ENCODE results near the gene AGBL4.

The AGBL4 gene

DNA sequence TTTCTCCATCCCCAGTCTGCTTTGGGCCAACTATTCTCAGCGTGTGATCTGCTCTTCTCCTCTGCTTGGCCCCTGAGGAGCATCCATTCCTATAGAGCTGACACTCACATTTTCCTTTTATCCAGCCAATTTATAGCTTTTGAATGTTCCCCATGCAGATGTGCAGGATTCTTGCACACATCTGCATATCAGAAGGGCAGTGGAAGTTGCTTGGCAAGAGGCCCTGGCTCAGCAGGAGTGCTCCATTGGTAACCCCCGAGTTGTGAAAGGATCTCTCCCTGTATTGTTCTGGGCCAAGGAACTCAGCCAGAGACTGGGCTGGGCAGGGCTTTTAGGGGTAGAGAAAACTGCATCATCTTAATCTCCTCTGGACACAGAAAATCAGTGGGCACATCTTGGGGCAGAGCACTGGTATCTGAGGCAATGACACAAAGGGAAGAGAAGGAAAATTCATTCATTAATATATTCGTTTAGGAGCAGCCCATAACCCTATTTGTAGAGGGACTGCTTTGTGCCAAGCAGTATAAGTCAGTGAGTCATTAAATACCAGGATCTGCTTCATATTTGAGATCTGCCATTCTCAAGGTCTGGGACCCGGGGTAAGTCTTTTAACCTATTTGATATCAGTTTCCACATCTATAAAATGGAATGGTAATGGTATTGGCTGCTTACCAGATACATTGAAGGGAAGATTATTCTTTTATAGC lies 1216.0 kb downstream of the AGBL4 start:
- no peak for DNase-seq

DNA sequence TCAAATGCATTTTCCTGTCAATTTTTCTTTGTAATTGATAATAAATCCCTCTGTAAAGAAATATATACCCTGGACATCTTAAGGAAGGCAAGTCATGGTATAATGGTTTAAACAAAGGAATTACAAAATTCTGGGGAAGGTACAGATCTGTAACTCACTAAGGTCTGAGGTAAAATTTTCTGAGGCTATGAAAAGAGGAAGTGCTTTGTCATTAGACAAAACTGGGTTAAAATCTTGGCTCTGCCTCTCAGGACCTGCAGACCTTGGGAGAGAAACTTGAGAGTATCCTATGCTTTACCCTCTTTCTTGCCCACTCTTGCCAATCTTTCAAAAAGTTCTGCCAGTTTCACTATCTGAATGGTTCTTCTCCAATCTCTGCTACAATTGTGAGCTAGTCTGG lies 1220.3 kb downstream of the AGBL4 start:
- DNase-seq = no peak

DNA sequence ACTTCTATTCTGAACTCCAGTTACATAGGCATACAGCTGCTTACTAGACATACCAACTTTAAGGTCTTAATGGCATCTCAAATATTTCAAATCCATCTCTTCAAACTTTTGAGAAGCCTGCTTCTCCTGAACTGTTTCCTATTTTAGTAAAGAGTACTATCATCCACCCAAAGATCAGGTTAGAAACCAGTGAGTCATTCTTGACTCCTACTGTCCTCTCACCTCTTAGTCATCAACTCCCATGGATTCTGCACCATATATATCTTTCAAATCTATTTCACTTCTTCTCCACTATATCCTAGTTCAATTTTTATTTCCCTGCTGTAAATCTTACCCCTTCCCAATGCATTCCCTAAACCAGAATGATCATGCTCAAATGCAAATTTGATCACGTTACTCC lies 1228.9 kb downstream of the AGBL4 start:
- DNase-seq = no peak

DNA sequence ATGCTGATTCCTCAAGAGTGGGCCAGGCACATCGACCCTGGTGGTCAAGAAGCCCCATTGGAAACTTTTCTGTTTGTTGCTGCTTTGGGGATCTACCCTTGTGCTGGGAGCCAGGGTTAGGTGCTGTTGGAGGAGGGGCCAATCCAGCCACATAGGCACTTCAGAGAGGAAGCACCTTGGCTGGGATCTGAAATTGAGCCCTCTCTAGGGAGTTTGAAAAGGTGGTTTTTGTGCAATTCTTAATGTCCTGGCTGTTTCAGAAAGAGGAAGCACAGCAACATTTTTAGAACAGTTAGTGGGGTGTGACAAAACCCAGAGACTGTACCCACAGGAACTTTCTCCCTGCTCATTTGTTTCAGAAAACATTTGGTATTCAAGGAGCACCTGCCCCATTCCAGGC lies 1229.9 kb downstream of the AGBL4 start:
- no peak for DNase-seq

DNA sequence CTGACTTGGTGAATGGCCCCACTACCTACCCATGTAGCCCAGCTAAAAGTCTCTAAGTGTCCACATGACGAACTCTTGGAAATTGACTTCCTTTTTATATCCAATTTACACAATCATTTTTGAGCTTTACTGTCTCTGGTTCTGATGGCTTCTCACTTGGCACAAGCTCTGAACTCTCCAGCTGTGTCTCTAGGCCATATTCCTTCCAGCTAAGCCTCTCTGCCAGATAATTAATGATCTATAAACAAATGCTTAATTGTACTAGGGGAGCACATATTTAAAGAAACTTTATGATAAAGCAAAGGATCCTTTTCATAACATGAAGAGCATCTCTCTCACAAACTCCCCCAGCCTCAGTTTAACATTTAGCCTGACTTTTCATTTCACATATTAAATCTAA lies 1230.8 kb downstream of the AGBL4 start:
- DNase-seq = no peak

DNA sequence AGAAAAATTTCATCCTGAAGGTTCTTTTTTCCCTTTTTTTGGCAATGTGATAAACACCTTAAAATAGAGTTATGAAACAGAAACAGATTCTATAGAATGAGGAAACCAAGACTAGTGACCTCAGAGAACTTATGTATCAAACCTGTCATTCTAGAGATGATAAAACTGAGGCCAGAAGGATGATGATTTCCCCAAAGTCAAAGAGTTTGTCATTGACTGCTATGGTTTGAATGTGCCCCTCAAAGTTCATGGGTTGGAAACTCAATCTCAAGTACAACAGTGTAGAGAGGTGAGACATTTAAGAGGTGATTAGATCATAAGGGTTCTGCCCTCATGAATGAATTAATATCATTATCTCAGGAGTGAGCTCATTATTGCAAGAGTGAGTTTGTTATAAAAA lies 1233.4 kb downstream of the AGBL4 start:
- no peak for DNase-seq

DNA sequence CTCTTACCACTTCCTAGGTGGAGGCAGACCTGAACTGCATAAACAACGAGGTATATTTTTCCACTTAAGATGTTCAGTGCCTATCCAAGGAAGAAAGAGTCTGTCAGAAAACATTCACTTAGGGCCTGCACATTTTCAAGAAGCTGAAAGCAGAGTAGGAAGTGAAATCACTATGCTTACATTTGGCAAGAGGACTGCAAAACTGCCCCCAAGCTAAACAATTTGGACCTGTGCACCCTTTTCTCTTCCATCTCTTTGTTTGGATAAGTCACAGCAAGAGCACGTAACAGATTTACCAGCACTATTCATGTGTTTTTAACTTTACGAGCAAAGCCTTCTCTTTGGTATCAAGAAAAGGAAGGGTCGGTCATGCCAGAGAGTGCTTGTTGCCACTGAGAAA lies 1233.9 kb downstream of the AGBL4 start:
- DNase-seq = no peak

DNA sequence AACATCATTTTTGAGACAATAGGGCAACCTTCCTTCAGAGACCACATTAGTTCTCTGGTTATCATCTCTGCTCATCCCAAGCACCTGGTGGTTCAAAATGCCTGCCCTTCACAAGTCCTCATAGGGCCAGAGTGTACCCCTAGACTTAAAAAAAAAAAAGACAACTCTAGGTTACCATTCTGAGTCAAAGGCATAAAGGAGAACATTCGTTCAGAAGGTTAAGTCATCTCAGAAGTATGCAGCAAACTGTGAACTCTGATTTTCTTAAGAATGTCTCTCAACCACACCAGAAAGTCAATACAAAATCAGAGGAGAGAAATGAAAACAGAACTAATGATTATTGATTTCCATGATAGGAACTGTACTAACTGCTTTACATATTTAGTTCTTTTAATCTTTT lies 1237.9 kb downstream of the AGBL4 start:
- DNase-seq = no peak

DNA sequence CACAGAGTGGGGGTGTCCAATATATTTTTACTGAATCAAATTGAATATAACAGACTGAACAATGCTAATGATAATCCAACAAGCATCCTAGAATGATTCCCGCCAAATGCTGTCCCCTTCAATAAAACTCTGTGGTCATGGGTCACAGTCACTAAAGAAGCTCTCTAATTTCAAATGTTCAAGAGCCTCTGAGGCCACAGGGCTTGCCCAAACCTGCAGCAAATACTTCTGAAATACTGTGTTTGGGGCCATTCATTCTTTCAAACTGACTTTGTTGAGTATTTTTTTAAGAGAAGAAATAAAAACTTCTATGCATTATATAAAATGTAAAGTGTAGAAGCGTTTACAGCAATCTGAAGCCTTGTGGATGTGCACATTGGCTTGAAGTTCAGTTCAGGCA lies 1239.5 kb downstream of the AGBL4 start:
- peak; percentile 3 for DNase-seq

DNA sequence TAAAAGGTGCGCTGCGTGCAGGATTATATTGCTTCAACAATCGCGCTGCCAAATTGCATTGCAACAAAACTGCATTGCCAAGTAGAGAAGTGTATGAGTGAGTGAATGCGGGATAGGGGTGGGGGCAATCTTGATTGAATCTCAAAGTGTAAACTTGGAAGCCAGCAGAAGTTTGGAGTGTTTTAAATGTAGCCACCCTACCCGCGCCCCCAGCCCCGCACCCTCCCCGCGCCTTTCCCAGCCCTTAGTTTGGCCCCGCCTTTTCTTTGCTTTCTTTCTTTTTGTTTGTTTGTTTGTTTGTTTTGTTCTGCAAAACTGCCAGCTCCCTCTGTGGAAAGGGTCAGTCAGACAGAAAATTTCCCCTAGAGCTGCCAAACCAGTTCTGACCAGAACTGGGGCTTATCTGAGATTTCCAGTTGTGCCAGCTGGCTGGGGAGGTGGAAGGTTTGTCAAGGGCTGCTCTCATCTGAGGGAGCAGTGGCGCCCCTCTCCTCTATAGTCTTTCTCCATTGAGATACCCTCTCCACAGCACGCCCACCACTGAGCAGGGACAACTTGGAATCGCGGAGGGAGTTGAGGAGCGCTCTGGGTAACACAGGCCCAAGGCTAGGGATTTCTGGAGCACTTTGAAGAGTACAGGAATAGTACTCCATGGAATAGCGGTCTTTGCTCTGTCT lies 1246.4 kb downstream of the AGBL4 start:
- no peak for DNase-seq

DNA sequence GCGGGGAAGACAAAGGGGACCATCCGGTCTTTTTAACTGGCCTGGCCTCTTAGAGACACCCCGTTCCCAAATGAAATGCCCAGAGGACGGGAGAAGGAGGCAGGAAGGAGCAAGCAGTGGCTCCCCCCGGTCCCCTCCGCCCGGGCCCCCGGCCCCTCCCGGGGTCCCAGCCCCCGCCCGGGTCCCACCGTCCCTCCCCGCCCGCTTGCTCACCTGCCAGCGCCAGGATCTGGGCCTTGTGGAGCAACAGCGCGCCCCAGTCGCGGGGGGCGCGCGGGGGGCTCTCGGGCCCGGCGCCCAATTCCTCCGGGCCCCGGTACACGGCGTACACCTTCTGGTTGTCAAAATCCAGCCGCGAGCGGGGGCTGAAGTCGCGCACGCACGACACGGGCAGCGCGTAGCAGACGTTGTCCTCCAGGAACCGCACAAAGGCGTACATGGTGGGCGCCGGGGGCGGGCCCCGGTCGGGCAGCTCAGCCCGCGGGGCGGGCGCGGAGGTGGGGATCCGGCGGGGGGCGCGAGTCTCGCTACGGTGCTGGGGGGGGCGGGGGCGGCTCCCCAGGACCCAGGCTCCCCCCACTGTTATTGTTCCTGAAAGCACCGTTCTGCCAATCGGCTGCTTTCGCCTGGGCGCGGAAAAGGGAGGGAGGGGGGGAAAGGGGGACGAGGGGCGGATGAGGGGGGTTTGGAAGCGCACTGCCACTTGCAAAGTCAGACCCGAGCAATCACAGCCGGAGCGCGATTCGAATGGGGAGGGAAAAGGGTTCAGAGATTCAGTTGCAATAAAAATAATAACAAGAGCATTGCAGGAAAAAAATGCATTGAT lies 1247.1 kb downstream of the AGBL4 start, which contains the start of gene BEND5:
TSS of gene BEND5 (minus strand) at position 499 of the 826 bp plus-strand sequence. CDS start at position 439, 60 bp downstream.
- DNase-seq = peak; percentile 52

DNA sequence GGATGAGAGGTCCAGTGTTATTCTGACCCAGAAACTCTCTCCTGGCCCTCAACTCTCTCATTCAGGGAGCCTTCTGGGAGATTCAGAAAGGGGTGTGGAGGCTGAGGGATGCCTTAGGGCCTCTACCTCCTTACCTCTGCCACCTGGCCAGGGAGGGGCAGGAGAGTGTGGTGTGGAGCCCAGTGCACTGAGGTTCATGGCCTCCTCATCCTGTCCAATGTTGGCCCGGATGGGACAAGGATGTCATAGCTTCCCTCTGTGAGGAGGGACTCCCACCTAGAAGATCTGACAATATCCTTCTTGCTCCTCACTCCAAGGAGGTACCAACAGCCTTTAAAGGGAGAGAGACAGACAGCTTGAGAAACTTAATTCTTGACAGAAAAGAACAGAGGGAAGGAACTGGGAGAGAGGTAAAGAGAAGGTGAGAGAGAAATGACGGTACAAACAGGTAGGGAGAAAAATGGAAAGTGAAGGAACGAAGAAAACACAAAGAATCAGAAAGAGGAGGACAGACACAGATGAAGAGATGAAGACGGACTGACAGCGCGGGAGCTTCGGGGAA lies 1247.8 kb downstream of the AGBL4 start:
- peak; percentile 11 for DNase-seq

DNA sequence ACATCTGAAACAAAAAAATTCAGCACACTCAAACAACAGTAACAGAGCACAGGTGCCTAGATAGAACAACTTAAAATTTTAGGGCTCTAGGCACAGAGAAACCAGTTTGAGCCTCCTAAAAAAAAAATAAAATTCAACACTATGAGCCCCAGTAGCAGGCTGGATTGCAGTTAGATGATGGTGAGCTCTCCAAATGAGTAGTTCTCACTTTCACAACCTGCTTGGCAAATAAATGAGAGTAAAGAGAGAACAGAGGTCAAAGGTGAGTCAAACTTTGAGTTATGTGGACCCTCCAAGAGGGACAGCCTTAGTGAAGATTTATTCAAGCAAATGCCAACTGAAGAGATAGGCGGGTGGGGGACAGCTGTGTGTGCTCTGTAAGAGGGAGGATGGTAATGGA lies 1250.6 kb downstream of the AGBL4 start:
- no peak for DNase-seq

DNA sequence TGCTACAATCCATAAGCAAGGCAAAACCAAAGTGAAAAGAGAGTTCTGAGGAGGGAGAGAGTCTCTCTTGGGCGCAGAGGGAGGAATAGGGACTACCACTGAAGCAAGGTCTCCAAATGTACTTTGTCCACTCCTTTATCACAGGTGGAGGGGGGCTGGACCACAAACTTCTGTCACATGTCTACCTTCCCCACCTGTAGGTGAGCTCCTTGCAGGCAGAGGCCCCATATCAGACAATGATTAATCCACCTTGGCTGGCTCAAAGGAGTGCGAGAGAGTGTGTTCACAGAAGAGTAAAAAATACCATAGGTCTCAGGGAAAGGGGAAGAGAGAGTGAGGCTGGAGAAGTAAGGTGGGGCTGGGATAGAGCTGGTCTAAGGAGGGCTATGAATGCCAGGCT lies 1251.5 kb downstream of the AGBL4 start:
- no peak for DNase-seq

DNA sequence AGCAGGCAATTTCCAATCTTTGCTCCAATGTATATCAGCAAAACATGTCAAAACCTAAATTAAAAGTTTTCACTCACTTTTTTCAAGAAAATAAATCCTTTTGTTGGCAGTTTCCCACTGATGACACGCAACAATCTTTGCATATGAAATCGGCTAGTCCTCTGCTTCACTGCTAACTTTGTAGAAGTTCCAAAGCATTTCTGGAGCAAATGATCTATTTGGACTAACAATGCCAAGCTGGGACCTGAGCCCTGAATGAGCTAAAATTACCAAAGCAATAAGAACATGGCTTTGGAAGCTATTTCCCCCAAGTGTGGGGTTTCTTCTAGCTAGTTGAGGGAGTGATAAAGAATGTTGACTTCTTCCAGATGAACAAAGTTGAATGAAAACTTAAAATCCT lies 1252.2 kb downstream of the AGBL4 start:
- no peak for DNase-seq

DNA sequence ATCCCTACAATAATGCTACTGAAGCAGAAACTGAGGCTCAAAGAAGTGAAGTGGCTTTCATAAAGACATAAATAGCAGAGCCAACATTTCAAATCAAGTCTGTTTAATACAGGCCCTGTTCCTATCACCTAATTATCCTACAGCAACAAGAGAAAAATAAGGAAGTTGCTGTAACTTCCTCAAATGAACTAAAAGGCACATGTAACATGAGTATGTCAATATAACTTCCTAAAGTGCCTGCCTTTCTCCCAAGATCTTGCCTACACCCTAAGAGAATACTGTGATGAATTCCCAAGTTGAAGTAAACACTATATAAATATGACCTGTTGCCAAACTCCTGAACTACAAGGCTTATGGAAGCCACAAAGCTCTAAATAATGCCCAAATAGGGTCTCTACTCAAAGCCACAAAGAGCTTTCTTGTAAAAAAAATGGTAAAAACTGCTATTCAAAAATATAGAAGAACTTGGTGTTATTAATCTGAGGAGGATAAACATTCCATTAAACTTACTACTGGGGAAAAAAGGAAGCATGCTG lies 1255.7 kb downstream of the AGBL4 start:
- no peak for DNase-seq

DNA sequence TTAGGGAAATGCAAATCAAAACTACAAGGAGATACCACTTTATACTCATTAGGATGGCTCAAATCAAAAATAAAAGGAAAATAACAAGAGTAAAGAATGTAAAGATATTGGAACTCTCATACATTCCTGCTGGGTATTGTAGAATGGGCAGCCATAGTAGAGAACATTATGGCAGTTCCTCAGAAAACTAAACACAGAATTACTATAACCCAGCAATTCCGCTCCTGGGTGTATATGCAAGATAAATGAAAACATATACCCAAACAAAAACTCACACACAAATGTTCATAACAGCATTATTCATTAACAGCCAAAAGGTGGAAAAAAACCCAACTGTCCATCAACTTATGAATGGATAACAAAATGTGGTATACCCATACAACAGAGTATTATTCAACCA lies 1258.4 kb downstream of the AGBL4 start:
- DNase-seq = no peak

DNA sequence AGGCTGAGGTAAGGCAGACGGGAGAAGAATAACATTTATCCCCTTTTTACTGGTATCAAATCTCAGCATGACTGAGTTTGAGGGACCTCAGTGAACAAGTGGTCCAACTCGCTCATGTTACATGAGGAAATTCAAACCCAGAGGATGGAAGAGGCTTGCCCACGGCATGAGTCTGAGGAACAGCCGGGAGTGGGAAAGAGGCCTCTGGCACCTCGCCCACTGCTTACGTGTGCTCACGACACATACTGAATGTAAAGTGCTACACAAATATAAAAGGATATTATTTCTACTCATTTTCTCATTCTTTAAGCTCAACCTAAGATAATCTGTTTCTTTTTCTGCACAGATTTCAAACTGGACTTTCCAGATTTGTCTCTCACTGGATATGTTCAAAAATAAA lies 1261.8 kb downstream of the AGBL4 start:
- DNase-seq = no peak

DNA sequence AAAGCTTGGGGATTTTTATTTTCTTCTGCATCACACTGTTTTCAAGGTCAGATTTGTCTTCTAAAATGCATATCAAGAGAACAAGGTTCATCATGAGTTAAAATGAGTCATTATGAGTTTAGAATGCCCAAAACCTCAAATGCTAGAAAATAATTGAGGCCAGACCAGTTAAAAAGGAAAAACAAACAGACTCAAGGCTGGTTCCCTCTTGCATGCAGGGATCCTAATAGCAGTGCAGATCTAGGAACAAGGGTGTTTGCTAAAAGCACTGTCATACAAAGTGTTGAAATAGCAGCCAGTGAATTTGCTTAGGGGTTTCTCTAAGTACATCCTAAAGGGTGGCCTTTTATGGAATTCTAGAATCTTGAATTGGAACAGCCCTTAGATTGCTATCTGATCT lies 1262.3 kb downstream of the AGBL4 start:
- DNase-seq = no peak

DNA sequence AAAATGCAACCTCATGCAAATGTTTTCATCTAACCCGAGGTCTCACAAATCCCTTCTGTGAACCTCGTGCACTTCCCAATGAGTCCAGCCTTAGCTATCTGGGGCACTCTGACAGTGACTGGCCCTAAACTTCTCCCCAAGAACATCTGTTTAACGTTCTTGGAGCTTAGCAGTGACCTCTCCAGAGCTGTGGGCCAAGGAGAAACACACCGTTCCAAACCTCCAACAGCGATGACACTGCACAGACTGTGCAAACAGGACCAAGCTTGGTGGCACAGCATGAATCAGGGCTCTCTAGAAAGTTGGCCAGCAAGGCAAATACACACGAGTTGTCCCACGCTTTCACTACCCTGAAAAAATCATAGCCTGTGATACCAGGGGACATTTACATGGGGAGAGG lies 1262.9 kb downstream of the AGBL4 start:
- DNase-seq = no peak

DNA sequence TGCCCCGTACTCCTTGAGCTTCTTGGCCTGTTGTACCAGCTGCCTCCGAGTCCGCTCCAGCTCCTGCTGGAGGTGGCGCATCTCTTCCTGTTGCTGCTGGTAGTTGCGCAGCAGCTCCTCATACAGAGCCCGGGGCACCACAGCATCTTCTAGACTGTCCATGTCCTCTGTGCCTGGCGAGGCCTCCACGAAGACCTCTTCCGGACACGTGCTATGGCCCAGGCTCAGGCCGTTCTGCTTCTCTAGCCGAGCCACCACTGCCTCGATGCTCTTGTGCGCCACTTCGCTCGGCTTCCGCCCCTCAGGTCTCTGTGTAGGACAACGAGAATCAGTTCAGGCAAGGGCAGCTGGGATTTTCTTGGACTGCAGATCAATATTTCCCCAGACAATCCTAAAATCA lies 1264.8 kb downstream of the AGBL4 start:
- DNase-seq = no peak

DNA sequence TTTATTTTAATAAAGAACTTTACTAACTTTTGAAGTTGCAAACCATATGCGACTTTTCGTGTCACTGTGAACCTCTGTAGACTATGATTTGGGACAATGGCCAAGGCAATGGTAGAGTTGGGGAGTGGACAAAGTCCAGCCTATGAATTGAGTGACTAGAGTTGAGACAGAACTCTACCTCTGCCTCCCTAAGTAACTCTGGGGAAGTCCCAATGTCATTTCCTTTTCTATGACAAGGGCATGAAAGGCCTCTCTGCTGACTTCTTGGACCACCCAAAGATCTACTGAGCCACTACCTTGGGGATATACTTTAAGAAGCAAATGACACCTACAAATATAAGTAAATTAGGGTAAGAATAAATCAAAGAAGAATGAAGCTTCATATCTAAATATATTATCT lies 1266.4 kb downstream of the AGBL4 start:
- DNase-seq = no peak

DNA sequence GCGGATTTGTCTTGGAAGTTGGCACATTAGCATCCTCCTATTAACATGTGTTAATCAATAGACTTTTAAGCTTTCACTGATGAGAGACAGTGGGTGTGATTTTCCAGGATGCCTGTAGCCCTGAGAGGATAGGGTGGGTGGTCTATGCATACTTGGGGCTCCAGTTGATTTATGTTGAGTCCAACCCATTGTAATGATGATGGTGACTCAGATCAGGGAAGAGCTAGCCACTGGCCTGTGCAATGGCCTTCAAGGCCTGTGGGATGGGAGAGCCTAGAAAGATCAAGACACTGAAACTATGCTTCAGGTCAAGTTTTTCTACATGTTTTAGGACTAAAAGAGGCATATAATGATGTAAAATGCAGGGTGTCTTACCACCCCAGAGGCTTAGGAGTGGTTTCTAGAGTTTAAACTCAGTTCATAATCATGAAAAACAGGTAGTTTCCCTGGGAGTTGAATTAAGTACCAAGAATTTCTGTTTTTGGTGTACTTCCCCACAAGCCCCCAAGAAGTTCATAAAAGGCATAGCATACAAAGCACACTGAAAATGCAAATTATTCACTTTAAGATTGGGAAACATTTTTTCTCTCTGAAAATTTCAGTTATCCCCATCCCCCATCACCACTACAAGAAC lies 1267.0 kb downstream of the AGBL4 start:
- no peak for DNase-seq

Data from NCI-H510A treated with DMSO at 0.1 percent for 48 hours (cell line).